HK-2 (cell line): ENCODE measurements around the gene AGTPBP1.

Source experiments
- DNase-seq: peaks from one replicate; pipeline ENCODE4 v3.0.0-alpha.2; 2018; ENCODE audit not compliant: unreplicated experiment

AGTPBP1 gene

GRCh38 chr9:85502815-85503655, 238.7 kb downstream of the AGTPBP1 start:
- peak; percentile 2 for DNase-seq

DNA sequence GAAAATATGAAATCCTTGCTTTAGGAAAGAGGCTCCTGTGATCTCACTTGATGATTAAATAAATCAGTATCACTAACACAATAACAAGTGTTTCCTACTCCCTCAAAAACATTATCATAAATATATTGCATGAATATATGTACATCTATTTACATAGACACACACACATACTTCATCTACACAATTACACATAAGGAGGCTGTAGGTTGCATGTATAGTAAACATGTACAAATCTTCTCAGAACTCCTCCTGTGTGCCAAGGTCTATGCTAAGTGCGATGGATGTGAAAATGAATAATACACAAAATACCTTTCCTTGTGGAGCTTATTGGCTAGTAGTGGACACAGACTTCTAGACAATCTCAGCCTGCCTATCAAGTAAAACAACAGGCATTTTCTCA, 239.9 kb downstream of the AGTPBP1 start:
- no peak for DNase-seq

DNA sequence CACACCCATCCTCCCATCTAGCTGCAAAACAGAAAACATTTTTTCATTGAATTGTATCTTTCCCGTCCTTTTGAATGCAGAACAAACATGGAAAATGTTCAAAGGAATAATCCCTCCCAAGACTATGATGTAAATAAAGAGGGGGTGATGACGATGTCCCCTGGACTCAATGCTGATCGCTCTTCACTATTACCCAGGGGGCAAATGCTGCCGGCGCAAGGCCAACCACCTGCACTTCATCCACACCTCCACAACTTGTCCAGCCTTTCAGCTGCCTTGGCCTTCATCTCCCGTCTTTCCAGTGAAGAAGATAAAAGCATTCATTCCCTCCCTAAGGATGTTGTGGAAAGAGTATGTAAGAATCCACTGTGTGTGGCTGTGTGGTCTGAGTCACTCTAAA, 240.3 kb downstream of the AGTPBP1 start:
- DNase-seq, result no peak
